HG02885 (cell line): Measurements from ENCODE around the gene ARL14EPL.
"Not testable (repeated sequence)": the region's sequence is repeated elsewhere in the genome, so short reads cannot be mapped to it uniquely, and the experiment has no call there.

Experiments
- ATAC-seq: cut with Tn5 transposase; IDR thresholded peaks from one replicate; pipeline ENCODE4 v1.9.1; 2021; ENCODE audit warnings: mild to moderate bottlenecking; ENCODE audit not compliant: unreplicated experiment, poor library complexity

ARL14EPL gene

GRCh38 chr5:116045821-116046220, 13.5 kb downstream of the ARL14EPL start:
- ATAC-seq: no peak

GRCh38 chr5:116046261-116046660, 14.0 kb downstream of the ARL14EPL start:
- no peak for ATAC-seq

- no peak for ATAC-seq
Observed at GRCh38 chr5:116046823-116047222, 14.6 kb downstream of the ARL14EPL start.

- no peak for ATAC-seq
Observed at GRCh38 chr5:116058346-116058936, 26.2 kb downstream of the ARL14EPL start.

- no peak for ATAC-seq
Observed at GRCh38 chr5:116062352-116062751, 30.1 kb downstream of the ARL14EPL start.

- no peak for ATAC-seq
Observed at GRCh38 chr5:116063950-116064349, 31.7 kb downstream of the ARL14EPL start.

- peak; percentile 70 for ATAC-seq
Observed at GRCh38 chr5:116068028-116068632, 35.9 kb downstream of the ARL14EPL start.

GRCh38 chr5:116071211-116071610, 38.9 kb downstream of the ARL14EPL start:
- ATAC-seq: no peak

GRCh38 chr5:116075191-116075831, 43.0 kb downstream of the ARL14EPL start:
- ATAC-seq: no peak

- ATAC-seq: peak; percentile 99
Observed at GRCh38 chr5:116076496-116076895, 44.2 kb downstream of the ARL14EPL start.

GRCh38 chr5:116078199-116078598, 45.9 kb downstream of the ARL14EPL start:
- no peak for ATAC-seq

- peak; percentile 50 for ATAC-seq
Observed at GRCh38 chr5:116084287-116084691, 52.0 kb downstream of the ARL14EPL start.

GRCh38 chr5:116084871-116085715, 52.8 kb downstream of the ARL14EPL start, which contains the start of gene COMMD10:
TSS of gene COMMD10 (plus strand) at chr5:116085025.
- ATAC-seq: peak; percentile 88

- not testable (repeated sequence) for ATAC-seq
Observed at GRCh38 chr5:116086309-116086708, 54.0 kb downstream of the ARL14EPL start.

- no peak for ATAC-seq
Observed at GRCh38 chr5:116088062-116088461, 55.8 kb downstream of the ARL14EPL start.

GRCh38 chr5:116090302-116090701, 58.0 kb downstream of the ARL14EPL start:
- no peak for ATAC-seq

GRCh38 chr5:116091416-116091815, 59.1 kb downstream of the ARL14EPL start:
- ATAC-seq: no peak

- ATAC-seq: no peak
Observed at GRCh38 chr5:116097301-116097700, 65.0 kb downstream of the ARL14EPL start.

GRCh38 chr5:116098998-116099397, 66.7 kb downstream of the ARL14EPL start:
- ATAC-seq: no peak

- not testable (repeated sequence) for ATAC-seq
Observed at GRCh38 chr5:116104941-116105340, 72.7 kb downstream of the ARL14EPL start.
